Astrocyte (in vitro differentiated cells and primary cell): ENCODE results near the gene CMTM1. TPM values are rescaled to one million over a fixed set of nuclear protein-coding genes. Genes with fewer than 3 reads are reported as not detected.

Experiments used
- DNase-seq: peaks from one replicate; pipeline ENCODE4 v3.0.0-alpha.2; 2010; ENCODE audit warnings: low read depth
- FAIRE-seq: peaks from 2 replicates; lab custom pipeline; 2011; peaks lifted over from hg19 to GRCh38; lab: Jason Lieb, UNC
- H2AFZ ChIP-seq: 2 replicates; pipeline ENCODE4 v1.6.0; 2012; ENCODE audit warnings: low read depth, low read length, inconsistent platforms
- H3K27ac ChIP-seq: 2 replicates; pipeline ENCODE4 v1.5.1; 2011; ENCODE audit warnings: low read depth, low read length, inconsistent platforms
- H3K27me3 ChIP-seq: 2 replicates; pipeline ENCODE4 v1.6.0; 2011; ENCODE audit warnings: low read length, inconsistent platforms; ENCODE audit not compliant: insufficient read depth
- H3K36me3 ChIP-seq: 2 replicates; pipeline ENCODE4 v1.5.1; 2011; ENCODE audit warnings: low read length, inconsistent platforms; ENCODE audit not compliant: insufficient read depth
- H3K4me1 ChIP-seq: 2 replicates; pipeline ENCODE4 v1.5.1; 2011; ENCODE audit warnings: low read length, inconsistent platforms; ENCODE audit not compliant: insufficient read depth
- H3K4me2 ChIP-seq: 2 replicates; pipeline ENCODE4 v1.6.0; 2012; ENCODE audit warnings: low read length, inconsistent platforms
- H3K4me3 ChIP-seq: 2 replicates; pipeline ENCODE4 v1.5.1; 2011; ENCODE audit warnings: low read depth, mild to moderate bottlenecking, low read length, inconsistent platforms; ENCODE audit not compliant: insufficient read depth
- H3K79me2 ChIP-seq: 2 replicates; pipeline ENCODE4 v1.6.0; 2012; ENCODE audit warnings: mild to moderate bottlenecking, low read length, inconsistent platforms; ENCODE audit not compliant: insufficient read depth
- H3K9ac ChIP-seq: 2 replicates; pipeline ENCODE4 v1.6.0; 2012; ENCODE audit warnings: mild to moderate bottlenecking, low read length, inconsistent platforms
- H3K9me3 ChIP-seq: 2 replicates; pipeline ENCODE4 v1.5.1; 2012; ENCODE audit warnings: low read depth, mild to moderate bottlenecking, low read length, inconsistent platforms; ENCODE audit not compliant: insufficient read depth
- H4K20me1 ChIP-seq: 2 replicates; pipeline ENCODE4 v1.6.0; 2012; ENCODE audit warnings: low read length, inconsistent platforms; ENCODE audit not compliant: insufficient read depth
- H3K27ac Mint-ChIP-seq: one replicate; pipeline ENCODE4 v1.8.0; 2021; ENCODE audit warnings: mild to moderate bottlenecking, mixed read lengths; ENCODE audit not compliant: unreplicated experiment
- H3K27me3 Mint-ChIP-seq: one replicate; pipeline ENCODE4 v1.8.0; 2021; ENCODE audit warnings: low read depth, mixed read lengths; ENCODE audit not compliant: unreplicated experiment
- H3K36me3 Mint-ChIP-seq: one replicate; pipeline ENCODE4 v1.8.0; 2021; ENCODE audit warnings: low read depth, mixed read lengths; ENCODE audit not compliant: unreplicated experiment
- H3K4me1 Mint-ChIP-seq: one replicate; pipeline ENCODE4 v1.8.0; 2021; ENCODE audit warnings: low read depth, mixed read lengths; ENCODE audit not compliant: unreplicated experiment
- H3K4me3 Mint-ChIP-seq: one replicate; pipeline ENCODE4 v1.8.0; 2021; ENCODE audit warnings: mild to moderate bottlenecking, moderate library complexity, mixed read lengths; ENCODE audit not compliant: unreplicated experiment
- H3K9me3 Mint-ChIP-seq: one replicate; pipeline ENCODE4 v1.8.0; 2021; ENCODE audit warnings: mild to moderate bottlenecking, mixed read lengths; ENCODE audit not compliant: unreplicated experiment
- CTCF ChIP-seq: IDR thresholded peaks from 2 replicates; pipeline ENCODE4 v1.5.1; 2011; ENCODE audit warnings: low read depth, mild to moderate bottlenecking, inconsistent platforms, low read length, moderate library complexity; ENCODE audit not compliant: insufficient read depth
- EZH2 ChIP-seq: IDR thresholded peaks from 2 replicates; pipeline ENCODE4 v1.6.1; 2012; ENCODE audit warnings: mild to moderate bottlenecking, low read length, inconsistent platforms; ENCODE audit not compliant: insufficient read depth
- total RNA-seq: library from RNA; stranded (reverse); gene quantifications from 2 replicates; pipeline ENCODE4 v1.2.1, GENCODE V29; 2021

CMTM1 gene
- total RNA-seq, 1 donor from 2014 or later, result 2.7 TPM

GRCh38 chr16:66523861-66524354 lies 42.3 kb upstream of the CMTM1 start:
- no peak overlapping the region for H3K9ac ChIP-seq
- no peak overlapping the region for H3K27ac Mint-ChIP-seq
- H4K20me1 ChIP-seq, result no peaks in the 10 kb centered on the region
- no peak overlapping the region for H3K27ac ChIP-seq
- H3K36me3 Mint-ChIP-seq, result peaks cover 15% of the 10 kb centered on the region
- H3K4me1 ChIP-seq, result peaks cover 16% of the 10 kb centered on the region
- DNase-seq (no peak), FAIRE-seq (no peak)
- H3K79me2 ChIP-seq, result peaks cover 4% of the 10 kb centered on the region
- H3K4me3 Mint-ChIP-seq, result no peak overlapping the region
- H3K9me3 ChIP-seq, result no peaks in the 10 kb centered on the region
- H2AFZ ChIP-seq, result no peak overlapping the region
- H3K9me3 Mint-ChIP-seq, result peaks cover under 1% of the 10 kb centered on the region
- TF ChIP-seq CTCF (no peak), EZH2 (no peak)
- H3K36me3 ChIP-seq, result no peaks in the 10 kb centered on the region
- no peaks in the 10 kb centered on the region for H3K27me3 ChIP-seq
- peaks cover 5% of the 10 kb centered on the region for H3K27me3 Mint-ChIP-seq
- peaks cover 25% of the 10 kb centered on the region for H3K4me1 Mint-ChIP-seq
- H3K4me2 ChIP-seq, result no peak overlapping the region
- no peak overlapping the region for H3K4me3 ChIP-seq

DNA sequence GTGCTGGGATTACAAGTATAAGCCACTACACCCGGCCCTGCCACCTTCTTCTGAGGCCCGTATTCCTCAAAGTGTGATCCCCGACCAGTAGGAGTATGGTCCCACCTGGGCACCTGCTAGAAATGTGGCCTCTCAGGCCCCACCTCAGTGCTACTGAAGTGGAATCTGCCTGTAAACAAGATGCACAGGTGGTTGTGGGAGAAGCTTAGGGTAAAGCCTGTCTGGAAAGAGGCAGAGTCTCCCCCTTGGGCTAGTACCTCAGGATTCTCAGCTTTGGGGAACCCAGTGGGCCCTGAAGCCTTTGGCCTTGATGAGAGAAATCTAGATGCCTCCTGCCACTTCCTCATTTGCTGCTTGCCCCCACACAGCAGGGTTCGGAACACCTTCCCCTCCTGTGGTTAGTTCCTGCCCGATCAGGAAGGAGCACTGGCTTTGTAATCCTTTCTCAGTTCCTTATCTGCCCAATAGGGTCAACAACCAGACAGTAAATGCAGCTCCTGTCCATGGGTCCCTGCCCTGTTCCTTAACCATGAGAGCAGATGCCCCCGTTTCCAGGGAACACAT lies 41.6 kb upstream of the CMTM1 start:
- Histone ChIP-seq H3K4me2 (no peak overlapping the region), H3K79me2 (peaks cover 4% of the 10 kb centered on the region), H3K27me3 (no peaks in the 10 kb centered on the region), H3K9ac (no peak overlapping the region), H3K4me3 (no peak overlapping the region), H3K36me3 (no peaks in the 10 kb centered on the region), H3K9me3 (no peaks in the 10 kb centered on the region), H4K20me1 (no peaks in the 10 kb centered on the region), H3K4me1 (peaks cover 16% of the 10 kb centered on the region), H2AFZ (no peak overlapping the region), H3K27ac (no peak overlapping the region)
- H3K4me1 Mint-ChIP-seq, result peaks cover 25% of the 10 kb centered on the region
- FAIRE-seq (no peak), DNase-seq (no peak)
- peaks cover 1% of the 10 kb centered on the region for H3K9me3 Mint-ChIP-seq
- H3K27me3 Mint-ChIP-seq, result peaks cover 5% of the 10 kb centered on the region
- no peak overlapping the region for H3K27ac Mint-ChIP-seq
- TF ChIP-seq CTCF, result no peak
- TF ChIP-seq EZH2, result no peak
- H3K4me3 Mint-ChIP-seq, result no peak overlapping the region
- peaks cover 18% of the 10 kb centered on the region for H3K36me3 Mint-ChIP-seq
